Measurements from ENCODE around the gene SETD5. TPM values are rescaled to one million over a fixed set of nuclear protein-coding genes. Genes with fewer than 3 reads are reported as not detected.

The SETD5 gene
- total RNA-seq, 2 experiments from 2014 or later = 120 to 214 TPM

DNA sequence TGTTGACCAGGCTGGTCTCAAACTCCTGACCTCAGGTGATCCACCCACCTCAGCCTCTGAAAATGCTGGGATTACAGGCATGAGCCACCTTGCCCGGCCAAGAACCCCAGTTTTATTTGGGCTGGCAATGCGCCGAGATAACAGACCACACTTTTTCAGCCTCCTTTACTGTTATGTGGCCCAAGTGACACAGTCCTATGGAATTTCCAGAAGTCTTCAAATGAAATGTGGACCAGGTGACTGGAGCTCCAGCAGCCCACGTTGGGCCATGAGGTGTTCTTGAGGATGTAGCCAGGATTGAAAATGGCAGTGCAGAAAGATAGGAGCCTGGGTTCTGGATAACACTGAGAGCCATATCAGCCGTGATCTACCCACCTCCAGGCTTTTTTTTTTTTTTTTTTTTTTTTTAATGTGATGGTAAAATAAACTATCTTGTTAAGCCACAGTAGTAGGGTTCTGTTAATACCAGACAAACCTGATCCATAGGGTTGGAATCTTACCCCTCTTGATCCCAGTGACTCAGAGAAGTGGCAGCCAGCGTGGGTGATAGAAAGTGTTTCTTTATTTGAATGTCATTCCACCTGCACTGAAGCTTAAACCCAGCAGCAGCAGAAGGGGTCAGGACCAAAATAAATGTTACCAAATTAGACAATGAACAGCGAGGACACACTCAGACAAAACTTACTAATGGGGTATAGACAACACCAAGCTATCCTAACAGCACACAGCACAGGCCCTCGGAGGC lies 100.6 kb downstream of the SETD5 start:
- TF ChIP-seq, protein P1, sequence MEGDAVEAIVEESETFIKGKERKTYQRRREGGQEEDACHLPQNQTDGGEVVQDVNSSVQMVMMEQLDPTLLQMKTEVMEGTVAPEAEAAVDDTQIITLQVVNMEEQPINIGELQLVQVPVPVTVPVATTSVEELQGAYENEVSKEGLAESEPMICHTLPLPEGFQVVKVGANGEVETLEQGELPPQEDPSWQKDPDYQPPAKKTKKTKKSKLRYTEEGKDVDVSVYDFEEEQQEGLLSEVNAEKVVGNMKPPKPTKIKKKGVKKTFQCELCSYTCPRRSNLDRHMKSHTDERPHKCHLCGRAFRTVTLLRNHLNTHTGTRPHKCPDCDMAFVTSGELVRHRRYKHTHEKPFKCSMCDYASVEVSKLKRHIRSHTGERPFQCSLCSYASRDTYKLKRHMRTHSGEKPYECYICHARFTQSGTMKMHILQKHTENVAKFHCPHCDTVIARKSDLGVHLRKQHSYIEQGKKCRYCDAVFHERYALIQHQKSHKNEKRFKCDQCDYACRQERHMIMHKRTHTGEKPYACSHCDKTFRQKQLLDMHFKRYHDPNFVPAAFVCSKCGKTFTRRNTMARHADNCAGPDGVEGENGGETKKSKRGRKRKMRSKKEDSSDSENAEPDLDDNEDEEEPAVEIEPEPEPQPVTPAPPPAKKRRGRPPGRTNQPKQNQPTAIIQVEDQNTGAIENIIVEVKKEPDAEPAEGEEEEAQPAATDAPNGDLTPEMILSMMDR (conservative IDR thresholded peaks at IDR 0.05; ENCODE audit: low read length) = no peak
- no peak for TF ChIP-seq EZH2phosphoT487 (IDR thresholded peaks at IDR 0.05; ENCODE audit: borderline replicate concordance, low read depth, low read length)
- POLR2A ChIA-PET = interaction anchor here (0.7 kb wide), 1 partner anchor 1095 kb away, joined by 4 read pairs; no protein-coding TSS in a partner anchor
- H3K27ac ChIP-seq (ENCODE audit: low read depth, low read length, poor library complexity, severe bottlenecking) = no peak overlapping the region
- H4K20me1 ChIP-seq (ENCODE audit: insufficient read depth, low read length) = no peaks in the 10 kb centered on the region
- no TSS peak for BruUV-seq (replicated peaks)
- intact Hi-C loops (cut with micrococcal nuclease; ENCODE audit: unreplicated experiment) = no loop called here
- no peak overlapping the region for H3K4me3 ChIP-seq (ENCODE audit: low read depth, low read length, poor library complexity, severe bottlenecking)
- no peaks in the 10 kb centered on the region for H3K4me1 ChIP-seq (ENCODE audit: insufficient read depth, low read length, poor library complexity, severe bottlenecking)
- CTCF ChIA-PET (ENCODE audit: unreplicated experiment) = no interaction called here
- no peak overlapping the region for H2AFZ ChIP-seq (ENCODE audit: low read length)
- H3K79me2 ChIP-seq (ENCODE audit: insufficient read depth, low read depth, low read length) = no peaks in the 10 kb centered on the region
- no peak overlapping the region for H3K4me2 ChIP-seq (ENCODE audit: low read length)
- no peaks in the 10 kb centered on the region for H3K9me3 ChIP-seq (ENCODE audit: low read length)
- no peaks in the 10 kb centered on the region for H3K9me2 ChIP-seq (ENCODE audit: insufficient read depth, low read length)
- no peak for DNase-seq (ENCODE audit: low spot score)
- no peaks in the 10 kb centered on the region for H3K36me3 ChIP-seq (ENCODE audit: insufficient read depth, low read length)

DNA sequence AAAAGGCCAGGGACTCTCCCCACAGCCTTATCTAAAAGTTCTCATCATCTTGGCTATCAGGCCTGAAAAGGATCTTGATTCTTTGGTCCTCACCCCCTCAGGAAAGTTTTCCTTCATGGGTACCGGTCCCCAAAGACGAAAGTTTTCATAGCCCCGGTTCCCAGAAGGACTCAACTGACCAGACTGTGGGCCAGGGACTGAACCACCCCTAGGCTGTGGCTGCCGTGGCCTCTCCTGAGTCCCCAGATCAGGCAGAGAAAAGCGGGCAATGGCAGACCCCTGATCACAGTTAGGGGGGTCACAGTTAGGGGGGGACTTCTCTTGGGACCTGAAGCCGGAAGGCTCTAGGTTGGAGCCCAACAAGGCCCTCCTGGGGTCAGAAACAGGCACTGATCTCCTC lies 101.4 kb downstream of the SETD5 start:
- TF ChIP-seq EZH2phosphoT487 (IDR thresholded peaks at IDR 0.05; ENCODE audit: borderline replicate concordance, low read depth, low read length) = no peak

DNA sequence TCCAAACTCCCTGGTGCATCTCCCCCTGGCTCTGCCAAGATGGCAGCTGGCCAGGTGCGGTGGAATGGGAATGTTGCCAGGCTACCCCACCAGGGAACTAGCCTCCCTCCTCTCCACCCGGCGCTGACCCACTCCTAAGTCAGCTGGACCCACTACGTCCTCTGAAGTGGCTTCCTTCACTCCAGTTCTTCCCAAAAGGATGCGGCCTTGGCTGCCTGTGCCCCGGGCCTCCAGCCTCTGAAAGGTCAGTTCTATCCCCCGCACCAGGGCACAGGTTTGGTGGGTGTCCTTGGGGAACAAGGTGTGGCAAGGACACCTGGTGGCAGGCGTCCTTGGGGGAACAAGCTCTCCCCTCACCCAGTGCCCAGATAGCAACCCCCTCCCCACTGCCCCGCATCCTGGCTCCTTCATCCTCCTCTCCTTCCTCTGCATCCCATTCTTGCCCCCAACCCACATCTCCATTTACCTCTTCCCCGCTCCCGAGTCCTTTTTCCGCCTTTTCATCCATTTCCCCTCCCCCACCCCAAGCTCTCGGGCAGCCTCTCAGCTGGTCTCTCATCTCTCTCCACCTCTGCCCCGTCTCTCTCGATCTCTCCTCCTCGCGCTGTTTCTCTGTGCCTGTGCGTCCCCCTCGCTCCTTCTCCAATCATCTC lies 102.2 kb downstream of the SETD5 start:
- Histone ChIP-seq H3K79me2 (ENCODE audit: insufficient read depth, low read depth, low read length) (no peaks in the 10 kb centered on the region), H3K4me1 (ENCODE audit: insufficient read depth, low read length, poor library complexity, severe bottlenecking) (peaks cover 6% of the 10 kb centered on the region), H2AFZ (ENCODE audit: low read length) (no peak overlapping the region), H4K20me1 (ENCODE audit: insufficient read depth, low read length) (no peaks in the 10 kb centered on the region), H3K9me2 (ENCODE audit: insufficient read depth, low read length) (no peaks in the 10 kb centered on the region), H3K27ac (ENCODE audit: low read depth, low read length, poor library complexity, severe bottlenecking) (no peak overlapping the region), H3K4me3 (ENCODE audit: low read depth, low read length, poor library complexity, severe bottlenecking) (no peak overlapping the region), H3K9me3 (ENCODE audit: low read length) (no peaks in the 10 kb centered on the region), H3K4me2 (ENCODE audit: low read length) (no peak overlapping the region), H3K36me3 (ENCODE audit: insufficient read depth, low read length) (no peaks in the 10 kb centered on the region)
- intact Hi-C loops (cut with micrococcal nuclease; ENCODE audit: unreplicated experiment) = loop anchor here (2.0 kb wide), 1 partner anchor 147 kb away; no protein-coding TSS in a partner anchor
- POLR2A ChIA-PET = no interaction called here
- TF ChIP-seq EZH2phosphoT487 (IDR thresholded peaks at IDR 0.05; ENCODE audit: borderline replicate concordance, low read depth, low read length) = no peak
- BruUV-seq (replicated peaks) = no TSS peak
- DNase-seq (ENCODE audit: low spot score) = no peak
- CTCF ChIA-PET (ENCODE audit: unreplicated experiment) = no interaction called here

More for the DNA sequence above, 101.4 kb downstream of the SETD5 start:
- ChIA-PET CTCF (ENCODE audit: unreplicated experiment) (no interaction called here), POLR2A (interaction anchor here (0.7 kb wide), 1 partner anchor 1094 kb away, joined by 4 read pairs; no protein-coding TSS in a partner anchor)
- Histone ChIP-seq H3K79me2 (ENCODE audit: insufficient read depth, low read depth, low read length) (no peaks in the 10 kb centered on the region), H2AFZ (ENCODE audit: low read length) (no peak overlapping the region), H3K27ac (ENCODE audit: low read depth, low read length, poor library complexity, severe bottlenecking) (no peak overlapping the region), H3K4me2 (ENCODE audit: low read length) (no peak overlapping the region), H3K9me3 (ENCODE audit: low read length) (no peaks in the 10 kb centered on the region), H3K4me1 (ENCODE audit: insufficient read depth, low read length, poor library complexity, severe bottlenecking) (no peaks in the 10 kb centered on the region), H3K4me3 (ENCODE audit: low read depth, low read length, poor library complexity, severe bottlenecking) (no peak overlapping the region), H3K36me3 (ENCODE audit: insufficient read depth, low read length) (no peaks in the 10 kb centered on the region), H3K9me2 (ENCODE audit: insufficient read depth, low read length) (no peaks in the 10 kb centered on the region), H4K20me1 (ENCODE audit: insufficient read depth, low read length) (no peaks in the 10 kb centered on the region)
- BruUV-seq (replicated peaks) = no TSS peak
- intact Hi-C loops (cut with micrococcal nuclease; ENCODE audit: unreplicated experiment) = no loop called here
- no peak for DNase-seq (ENCODE audit: low spot score)

All from OCI-LY7 (cell line).